RWPE2 (cell line): ENCODE data around the gene HAUS7.

Experiments used
- ATAC-seq: fragments of 200-7000 bp; cut with Tn5 transposase; 3 replicates; pipeline ENCODE4 v1.9.1; 2021; ENCODE audit warnings: low read depth
- DNase-seq: peaks from one replicate; pipeline ENCODE4 v3.0.0-alpha.2; 2020; ENCODE audit warnings: low spot score
- H3K27ac ChIP-seq: fragments of 450-650 bp; 2 replicates; pipeline ENCODE4 v1.5.1; 2017; ENCODE audit warnings: mild to moderate bottlenecking; ENCODE audit not compliant: poor library complexity, severe bottlenecking
- H3K27me3 ChIP-seq: fragments of 250-450 bp; sonication (Bioruptor Pico); 2 replicates; pipeline ENCODE4 v1.5.1; 2021; ENCODE audit warnings: mild to moderate bottlenecking, moderate library complexity; ENCODE audit not compliant: insufficient read depth, poor library complexity, severe bottlenecking
- H3K36me3 ChIP-seq: fragments of 250-450 bp; sonication (Bioruptor Pico); 2 replicates; pipeline ENCODE4 v1.5.1; 2020; ENCODE audit warnings: low read depth, mild to moderate bottlenecking, moderate library complexity
- H3K4me1 ChIP-seq: fragments of 250-450 bp; sonication (Bioruptor Pico); 2 replicates; pipeline ENCODE4 v1.5.1; 2021; ENCODE audit warnings: mild to moderate bottlenecking, moderate library complexity; ENCODE audit not compliant: insufficient read depth, poor library complexity, severe bottlenecking
- H3K4me3 ChIP-seq: fragments of 250-450 bp; sonication (Bioruptor Pico); 2 replicates; pipeline ENCODE4 v1.5.1; 2021; ENCODE audit warnings: mild to moderate bottlenecking, moderate library complexity; ENCODE audit not compliant: severe bottlenecking
- H3K9me3 ChIP-seq: fragments of 250-450 bp; sonication (Bioruptor Pico); 2 replicates; pipeline ENCODE4 v1.5.1; 2021; ENCODE audit warnings: mild to moderate bottlenecking, moderate library complexity; ENCODE audit not compliant: severe bottlenecking
- CTCF ChIP-seq: fragments of 450-650 bp; IDR thresholded peaks from one replicate; pipeline ENCODE4 v1.5.1; 2017; ENCODE audit warnings: mild to moderate bottlenecking, moderate library complexity; ENCODE audit not compliant: poor library complexity, severe bottlenecking

Gene HAUS7

GRCh38 chrX:153491918-153492317, 21.5 kb upstream of the HAUS7 start:
- H3K27me3 ChIP-seq, result no peaks in the 10 kb centered on the region
- no peaks in the 10 kb centered on the region for H3K9me3 ChIP-seq
- no peak for TF ChIP-seq CTCF
- H3K4me1 ChIP-seq, result no peaks in the 10 kb centered on the region
- H3K4me3 ChIP-seq, result no peak overlapping the region
- no peak for DNase-seq
- ATAC-seq, result no peak
- no peaks in the 10 kb centered on the region for H3K36me3 ChIP-seq
- no peak overlapping the region for H3K27ac ChIP-seq

- no peak overlapping the region for H3K4me3 ChIP-seq
- TF ChIP-seq CTCF, result no peak
- H3K27me3 ChIP-seq, result no peaks in the 10 kb centered on the region
- H3K9me3 ChIP-seq, result no peaks in the 10 kb centered on the region
- ATAC-seq (no peak), DNase-seq (no peak)
- no peaks in the 10 kb centered on the region for H3K36me3 ChIP-seq
- no peak overlapping the region for H3K27ac ChIP-seq
- no peaks in the 10 kb centered on the region for H3K4me1 ChIP-seq
These were observed 21.1 kb upstream of the HAUS7 start for GRCh38 chrX:153491351-153491914.

GRCh38 chrX:153490217-153490930, 20.0 kb upstream of the HAUS7 start:
- Histone ChIP-seq H3K27me3 (no peaks in the 10 kb centered on the region), H3K36me3 (no peaks in the 10 kb centered on the region), H3K9me3 (no peaks in the 10 kb centered on the region), H3K4me1 (no peaks in the 10 kb centered on the region), H3K27ac (no peak overlapping the region), H3K4me3 (no peak overlapping the region)
- DNase-seq (no peak), ATAC-seq (peak; percentile 29; the same call in 1 of the 3 replicates)
- TF ChIP-seq CTCF, result no peak

GRCh38 chrX:153488231-153488914, 18.0 kb upstream of the HAUS7 start:
- no peak overlapping the region for H3K27ac ChIP-seq
- H3K4me1 ChIP-seq, result no peaks in the 10 kb centered on the region
- H3K9me3 ChIP-seq, result no peaks in the 10 kb centered on the region
- H3K36me3 ChIP-seq, result no peaks in the 10 kb centered on the region
- no peak for DNase-seq
- H3K4me3 ChIP-seq, result no peak overlapping the region
- H3K27me3 ChIP-seq, result no peaks in the 10 kb centered on the region
- no peak for ATAC-seq
- no peak for TF ChIP-seq CTCF

GRCh38 chrX:153487590-153488071, 17.3 kb upstream of the HAUS7 start:
- Histone ChIP-seq H3K27me3 (no peaks in the 10 kb centered on the region), H3K4me3 (no peak overlapping the region), H3K9me3 (no peaks in the 10 kb centered on the region), H3K36me3 (no peaks in the 10 kb centered on the region), H3K27ac (no peak overlapping the region), H3K4me1 (no peaks in the 10 kb centered on the region)
- ATAC-seq (no peak), DNase-seq (no peak)
- TF ChIP-seq CTCF, result no peak
